T-helper 1 cell (primary cell): ENCODE data around the gene CELF2.
A peak's percentile ranks its signal among the peaks of the same experiment; 100 is the strongest.

ENCODE experiments used
- DNase-seq, 5 donors: peaks; one replicate each; pipeline ENCODE4 v3.0.0-alpha.2; 2012 to 2020

The CELF2 gene

GRCh38 chr10:11307004-11307403, 289.3 kb downstream of the CELF2 start:
- no peak for DNase-seq

GRCh38 chr10:11307937-11308336, 290.3 kb downstream of the CELF2 start:
- no peak for DNase-seq

GRCh38 chr10:11311027-11311426, 293.4 kb downstream of the CELF2 start:
- DNase-seq: no peak

GRCh38 chr10:11313463-11313862, 295.8 kb downstream of the CELF2 start:
- DNase-seq: no peak

GRCh38 chr10:11317936-11318670, 300.4 kb downstream of the CELF2 start:
- DNase-seq: no peak

GRCh38 chr10:11318826-11319598, 301.3 kb downstream of the CELF2 start:
- no peak for DNase-seq

- DNase-seq: peak in 1 of 5 donors; percentile 35
Observed at GRCh38 chr10:11319990-11320602, 302.4 kb downstream of the CELF2 start.

- peak in 1 of 5 donors; percentile 23 for DNase-seq
Observed at GRCh38 chr10:11320809-11321520, 303.3 kb downstream of the CELF2 start.

GRCh38 chr10:11322698-11323097, 305.0 kb downstream of the CELF2 start:
- DNase-seq: no peak

- DNase-seq: no peak
Observed at GRCh38 chr10:11324761-11325321, 307.2 kb downstream of the CELF2 start.

- DNase-seq: no peak
Observed at GRCh38 chr10:11325817-11326216, 308.1 kb downstream of the CELF2 start.

GRCh38 chr10:11326241-11326640, 308.6 kb downstream of the CELF2 start:
- no peak for DNase-seq

- no peak for DNase-seq
Observed at GRCh38 chr10:11326913-11327616, 309.4 kb downstream of the CELF2 start.

- no peak for DNase-seq
Observed at GRCh38 chr10:11328264-11329061, 310.8 kb downstream of the CELF2 start.

GRCh38 chr10:11329062-11329673, 311.5 kb downstream of the CELF2 start:
- no peak for DNase-seq

- DNase-seq: no peak
Observed at GRCh38 chr10:11330383-11331045, 312.8 kb downstream of the CELF2 start.

- DNase-seq: no peak
Observed at GRCh38 chr10:11331046-11331577, 313.4 kb downstream of the CELF2 start.

- DNase-seq: no peak
Observed at GRCh38 chr10:11331726-11332125, 314.1 kb downstream of the CELF2 start.

- no peak for DNase-seq
Observed at GRCh38 chr10:11332846-11333245, 315.2 kb downstream of the CELF2 start.

- no peak for DNase-seq
Observed at GRCh38 chr10:11334436-11334835, 316.8 kb downstream of the CELF2 start.
